Measurements from ENCODE around the gene CPSF7. TPM values are rescaled to one million over a fixed set of nuclear protein-coding genes. Genes with fewer than 3 reads are reported as not detected.

Gene CPSF7
- total and polyA plus RNA-seq, 2 experiments from 2014 or later = 27.5 to 39.6 TPM

DNA sequence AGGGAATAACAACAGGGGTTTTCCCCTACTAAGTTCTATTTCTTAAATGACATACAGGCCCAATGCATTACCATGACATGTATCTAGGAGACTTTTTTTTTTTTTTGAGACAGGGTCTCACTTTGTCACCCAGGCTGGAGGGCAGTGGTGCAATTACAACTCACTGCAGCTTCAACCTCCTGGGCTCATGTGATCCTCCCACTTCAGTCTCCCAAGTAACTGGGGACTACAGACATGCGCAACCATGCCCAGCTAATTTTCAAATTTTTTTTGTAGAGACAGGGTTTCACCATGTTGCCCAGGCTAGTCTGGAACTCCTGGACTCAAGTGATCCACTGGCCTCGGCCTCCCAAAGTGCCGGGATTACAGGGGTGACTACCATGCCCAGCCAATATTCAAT lies 7.5 kb downstream of the CPSF7 start:
- no peak for TF ChIP-seq CTCF (IDR thresholded peaks at IDR 0.05; ENCODE audit: poor library complexity)
- TF ChIP-seq EZH2phosphoT487 (IDR thresholded peaks at IDR 0.05; ENCODE audit: low read depth, severe bottlenecking, unreplicated experiment) = no peak
- TF ChIP-seq EZH2 (IDR thresholded peaks at IDR 0.05; ENCODE audit: borderline replicate concordance) = no peak
- no peaks in the 10 kb centered on the region for H3K4me1 ChIP-seq (ENCODE audit: insufficient read depth)
- no peak overlapping the region for H3K27ac ChIP-seq
- H2AFZ ChIP-seq = no peak overlapping the region
- no peak overlapping the region for H3K4me2 ChIP-seq
- no peaks in the 10 kb centered on the region for H3K9me3 ChIP-seq (ENCODE audit: low read depth)
- H3K36me3 ChIP-seq (replicated peaks; ENCODE audit: insufficient read depth, low read depth) = no peaks in the 10 kb centered on the region
- DNase-seq (ENCODE audit: low spot score) = no peak
- 95% methylated on average over 3 of the region's 3 CpGs for WGBS (ENCODE audit: low lambda C conversion rate, missing lambda C conversion rate)
- no peaks in the 10 kb centered on the region for H3K27me3 ChIP-seq
- H3K9me2 ChIP-seq (replicated peaks; ENCODE audit: insufficient read depth) = no peaks in the 10 kb centered on the region
- H3K79me2 ChIP-seq = peaks cover 90% of the 10 kb centered on the region
- no peak overlapping the region for H3K4me3 ChIP-seq
- H4K20me1 ChIP-seq (ENCODE audit: insufficient read depth, poor library complexity, severe bottlenecking) = peaks cover 30% of the 10 kb centered on the region

- no peak for TF ChIP-seq EZH2phosphoT487 (IDR thresholded peaks at IDR 0.05; ENCODE audit: low read depth, severe bottlenecking, unreplicated experiment)
- no peak for TF ChIP-seq CTCF (IDR thresholded peaks at IDR 0.05; ENCODE audit: poor library complexity)
- no peak for TF ChIP-seq EZH2 (IDR thresholded peaks at IDR 0.05; ENCODE audit: borderline replicate concordance)
- H3K36me3 ChIP-seq (replicated peaks; ENCODE audit: insufficient read depth, low read depth) = no peaks in the 10 kb centered on the region
- peaks cover 56% of the 10 kb centered on the region for H3K79me2 ChIP-seq
- H3K4me2 ChIP-seq = no peak overlapping the region
- no peaks in the 10 kb centered on the region for H3K9me2 ChIP-seq (replicated peaks; ENCODE audit: insufficient read depth)
- no peak for DNase-seq (ENCODE audit: low spot score)
- H3K9me3 ChIP-seq (ENCODE audit: low read depth) = no peaks in the 10 kb centered on the region
- H3K4me1 ChIP-seq (ENCODE audit: insufficient read depth) = no peaks in the 10 kb centered on the region
- no peak overlapping the region for H2AFZ ChIP-seq
- H3K27me3 ChIP-seq = no peaks in the 10 kb centered on the region
- no peak overlapping the region for H3K4me3 ChIP-seq
- H4K20me1 ChIP-seq (ENCODE audit: insufficient read depth, poor library complexity, severe bottlenecking) = peaks cover 37% of the 10 kb centered on the region
- H3K27ac ChIP-seq = no peak overlapping the region
These were observed 11.6 kb downstream of the CPSF7 start for GRCh38 chr11:61418136-61418535.

- WGBS (ENCODE audit: low lambda C conversion rate, missing lambda C conversion rate) = 94% methylated on average over 2 of the region's 2 CpGs
- H3K4me1 ChIP-seq (ENCODE audit: insufficient read depth) = no peaks in the 10 kb centered on the region
These were observed 12.1 kb downstream of the CPSF7 start for GRCh38 chr11:61417670-61418069.

More at GRCh38 chr11:61417670-61418069, 12.1 kb downstream of the CPSF7 start:
- no peaks in the 10 kb centered on the region for H3K36me3 ChIP-seq (replicated peaks; ENCODE audit: insufficient read depth, low read depth)
- no peak for TF ChIP-seq EZH2phosphoT487 (IDR thresholded peaks at IDR 0.05; ENCODE audit: low read depth, severe bottlenecking, unreplicated experiment)
- TF ChIP-seq EZH2 (IDR thresholded peaks at IDR 0.05; ENCODE audit: borderline replicate concordance) = no peak
- TF ChIP-seq CTCF (IDR thresholded peaks at IDR 0.05; ENCODE audit: poor library complexity) = no peak
- no peak overlapping the region for H2AFZ ChIP-seq
- no peak overlapping the region for H3K27ac ChIP-seq
- peaks cover 56% of the 10 kb centered on the region for H3K79me2 ChIP-seq
- no peaks in the 10 kb centered on the region for H3K9me2 ChIP-seq (replicated peaks; ENCODE audit: insufficient read depth)
- DNase-seq (ENCODE audit: low spot score) = no peak
- no peak overlapping the region for H3K4me3 ChIP-seq
- H3K9me3 ChIP-seq (ENCODE audit: low read depth) = no peaks in the 10 kb centered on the region
- peaks cover 35% of the 10 kb centered on the region for H4K20me1 ChIP-seq (ENCODE audit: insufficient read depth, poor library complexity, severe bottlenecking)
- no peak overlapping the region for H3K4me2 ChIP-seq
- no peaks in the 10 kb centered on the region for H3K27me3 ChIP-seq

Measured in hepatocyte (in vitro differentiated cells).